ENCODE results near the gene RASSF5. TPM values are rescaled to one million over a fixed set of nuclear protein-coding genes. Genes with fewer than 3 reads are reported as not detected.
A peak's percentile ranks its signal among the peaks of the same experiment; 100 is the strongest.

RASSF5 gene
- total RNA-seq, 1 experiment from 2014 or later = 9.0 TPM

GRCh38 chr1:206496131-206496793 lies 11.1 kb upstream of the RASSF5 start:
- peak; percentile 10 for DNase-seq (ENCODE audit: low read depth)

- DNase-seq (ENCODE audit: low read depth) = no peak
Measured at GRCh38 chr1:206497363-206497762, 10.0 kb upstream of the RASSF5 start.

- DNase-seq (ENCODE audit: low read depth) = no peak
Measured at GRCh38 chr1:206497774-206498173, 9.6 kb upstream of the RASSF5 start.

- no peak for DNase-seq (ENCODE audit: low read depth)
Measured at GRCh38 chr1:206498685-206499084, 8.6 kb upstream of the RASSF5 start.

DNA sequence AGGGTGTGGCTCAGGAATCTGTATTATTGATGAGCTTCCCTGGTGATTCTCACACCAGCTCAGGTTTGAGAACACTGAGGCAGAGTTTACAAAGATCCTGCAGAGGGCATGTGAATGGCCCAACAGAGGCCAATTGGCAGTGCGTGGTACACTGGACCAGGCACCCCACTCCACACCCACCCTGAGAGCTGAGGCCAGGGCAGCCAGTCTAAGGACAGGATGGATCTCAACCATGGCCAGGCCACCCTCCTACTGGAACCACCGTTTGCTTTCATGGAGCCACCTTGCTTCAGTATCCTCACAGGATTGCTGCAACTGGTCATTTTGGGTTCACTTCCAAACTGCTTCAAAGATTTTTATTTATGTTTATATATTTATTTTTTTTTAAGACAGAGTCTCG lies 7.3 kb upstream of the RASSF5 start:
- DNase-seq (ENCODE audit: low read depth) = no peak

- no peak for DNase-seq (ENCODE audit: low read depth)
Measured at GRCh38 chr1:206501881-206502280, 5.5 kb upstream of the RASSF5 start.

DNA sequence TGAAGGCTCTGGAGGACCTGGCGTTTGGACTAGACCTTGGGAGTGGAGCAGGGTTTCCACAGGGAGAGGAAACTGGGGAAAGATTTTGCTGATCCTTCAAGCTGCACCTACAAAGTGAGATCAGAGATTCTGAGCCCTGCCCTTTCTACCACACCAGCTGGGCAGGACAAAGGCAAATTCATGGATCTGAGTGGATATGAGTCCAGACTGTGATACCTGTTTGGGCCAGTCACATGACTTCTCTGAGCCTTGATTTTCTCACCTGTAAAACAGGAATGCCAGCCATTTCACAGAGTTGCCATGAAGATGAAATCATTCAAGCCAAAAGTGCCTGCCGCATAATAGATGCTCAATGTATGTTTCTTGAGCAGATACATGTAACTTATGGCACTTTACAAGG lies 4.9 kb upstream of the RASSF5 start:
- no peak for DNase-seq (ENCODE audit: low read depth)

- no peak for DNase-seq (ENCODE audit: low read depth)
Measured at GRCh38 chr1:206502812-206503211, 4.5 kb upstream of the RASSF5 start.

GRCh38 chr1:206503591-206504362 lies 3.6 kb upstream of the RASSF5 start:
- peak; percentile 100 for DNase-seq (ENCODE audit: low read depth)

GRCh38 chr1:206504363-206504713 lies 3.0 kb upstream of the RASSF5 start:
- no peak for DNase-seq (ENCODE audit: low read depth)

GRCh38 chr1:206505702-206506355 lies 1.5 kb upstream of the RASSF5 start:
- DNase-seq (ENCODE audit: low read depth) = peak; percentile 25

- no peak for DNase-seq (ENCODE audit: low read depth)
Measured at GRCh38 chr1:206506405-206507283, 687 bp upstream of the RASSF5 start.

- no peak for DNase-seq (ENCODE audit: low read depth)
Measured at GRCh38 chr1:206508130-206508889, 979 bp downstream of the RASSF5 start.

DNA sequence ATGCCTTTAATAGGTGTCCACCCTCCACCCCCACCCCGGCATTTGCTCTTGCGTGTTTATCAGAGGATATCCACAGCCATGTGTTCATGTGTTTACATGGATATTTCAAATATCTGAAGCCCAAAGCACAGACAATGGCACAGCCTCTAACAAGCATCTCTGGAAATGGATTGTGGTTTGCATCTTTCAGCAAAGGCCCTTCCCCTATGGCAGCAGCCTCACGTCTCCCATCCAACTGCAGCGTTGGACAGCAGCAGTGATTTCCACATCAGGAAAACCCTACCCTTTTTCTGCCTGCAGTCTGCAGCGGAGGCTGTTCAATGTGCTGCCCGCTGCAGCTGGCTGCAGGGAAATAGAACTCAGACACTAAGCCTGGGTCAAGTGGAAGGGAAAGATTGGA lies 1.6 kb downstream of the RASSF5 start:
- DNase-seq (ENCODE audit: low read depth) = no peak

- no peak for DNase-seq (ENCODE audit: low read depth)
Measured at GRCh38 chr1:206509612-206510257, 2.4 kb downstream of the RASSF5 start.

- no peak for DNase-seq (ENCODE audit: low read depth)
Measured at GRCh38 chr1:206510371-206510770, 3.0 kb downstream of the RASSF5 start.

- no peak for DNase-seq (ENCODE audit: low read depth)
Measured at GRCh38 chr1:206511362-206512057, 4.2 kb downstream of the RASSF5 start.

GRCh38 chr1:206512058-206512850 lies 4.9 kb downstream of the RASSF5 start:
- DNase-seq (ENCODE audit: low read depth) = no peak

- no peak for DNase-seq (ENCODE audit: low read depth)
Measured at GRCh38 chr1:206512851-206513180, 5.5 kb downstream of the RASSF5 start.

Data from HT1080 (cell line).